Measurements from ENCODE around the gene MORN5. TPM values are rescaled to one million over a fixed set of nuclear protein-coding genes. Genes with fewer than 3 reads are reported as not detected.

Gene MORN5
- total and polyA plus RNA-seq, 2 experiments from 2014 or later = not detected

- H4K20me1 ChIP-seq (ENCODE audit: insufficient read depth) = no peaks in the 10 kb centered on the region
- no peaks in the 10 kb centered on the region for H3K36me3 ChIP-seq (ENCODE audit: low read depth)
- no peaks in the 10 kb centered on the region for H3K27me3 ChIP-seq (replicated peaks; ENCODE audit: insufficient read depth)
- H3K4me2 ChIP-seq (ENCODE audit: unreplicated experiment) = no peak overlapping the region
- DNase-seq = no peak
- TF ChIP-seq EZH2phosphoT487 (IDR thresholded peaks at IDR 0.05; ENCODE audit: insufficient read depth, low read depth) = no peak
- no peak for TF ChIP-seq EZH2 (IDR thresholded peaks at IDR 0.05; ENCODE audit: insufficient read depth, poor library complexity, severe bottlenecking)
- no peak overlapping the region for H3K27ac ChIP-seq
- H3K9me3 ChIP-seq (ENCODE audit: low read depth) = no peaks in the 10 kb centered on the region
- no peak overlapping the region for H3K4me3 ChIP-seq
- WGBS, 2 experiments (ENCODE audit: low coverage in 1 of 2, low lambda C conversion rate in 2 of 2, missing lambda C conversion rate in 2 of 2) = 75 to 78% methylated on average over 10 of the region's 10 CpGs
- no peaks in the 10 kb centered on the region for H3K79me2 ChIP-seq (ENCODE audit: insufficient read depth)
- H3K4me1 ChIP-seq (ENCODE audit: insufficient read depth) = peaks cover 11% of the 10 kb centered on the region
- H3K9ac ChIP-seq = no peak overlapping the region
- H3K9me2 ChIP-seq (ENCODE audit: insufficient read depth) = no peaks in the 10 kb centered on the region
- in situ Hi-C loops (cut with MboI) = loop anchor here (5.0 to 10.0 kb wide), 3 partner anchors 233 to 703 kb away; partner anchors contain the start of gene PDCL
- H2AFZ ChIP-seq = no peak overlapping the region
- H3F3A ChIP-seq (ENCODE audit: insufficient read depth) = no peaks in the 10 kb centered on the region
Observed at GRCh38 chr9:122121391-122121790, 38.3 kb upstream of the MORN5 start.

- Histone ChIP-seq H3K9ac (no peak overlapping the region), H2AFZ (no peak overlapping the region), H3K4me1 (ENCODE audit: insufficient read depth) (peaks cover 12% of the 10 kb centered on the region), H3F3A (ENCODE audit: insufficient read depth) (no peaks in the 10 kb centered on the region), H3K4me3 (no peak overlapping the region), H3K27ac (no peak overlapping the region), H4K20me1 (ENCODE audit: insufficient read depth) (no peaks in the 10 kb centered on the region), H3K27me3 (replicated peaks; ENCODE audit: insufficient read depth) (no peaks in the 10 kb centered on the region), H3K36me3 (ENCODE audit: low read depth) (no peaks in the 10 kb centered on the region), H3K79me2 (ENCODE audit: insufficient read depth) (no peaks in the 10 kb centered on the region), H3K9me2 (ENCODE audit: insufficient read depth) (no peaks in the 10 kb centered on the region), H3K4me2 (ENCODE audit: unreplicated experiment) (no peak overlapping the region), H3K9me3 (ENCODE audit: low read depth) (no peaks in the 10 kb centered on the region)
- WGBS, 2 experiments (ENCODE audit: low coverage in 1 of 2, low lambda C conversion rate in 2 of 2, missing lambda C conversion rate in 2 of 2) = 62 to 80% methylated on average over 6 of the region's 6 CpGs
- DNase-seq = no peak
- no peak for TF ChIP-seq EZH2phosphoT487 (IDR thresholded peaks at IDR 0.05; ENCODE audit: insufficient read depth, low read depth)
- in situ Hi-C loops (cut with MboI) = loop anchor here (5.0 to 10.0 kb wide), 3 partner anchors 233 to 703 kb away; partner anchors contain the start of gene PDCL
Observed at GRCh38 chr9:122121931-122122330, 37.8 kb upstream of the MORN5 start.

- H2AFZ ChIP-seq = no peak overlapping the region
- WGBS, 2 experiments (ENCODE audit: low coverage in 1 of 2, low lambda C conversion rate in 2 of 2, missing lambda C conversion rate in 2 of 2) = 50 to 62% methylated on average over 6 of the region's 6 CpGs
Observed at GRCh38 chr9:122122468-122122867, 37.2 kb upstream of the MORN5 start.

GRCh38 chr9:122122903-122123632 lies 36.6 kb upstream of the MORN5 start:
- H3K4me2 ChIP-seq (ENCODE audit: unreplicated experiment) = no peak overlapping the region
- no peak for TF ChIP-seq EZH2 (IDR thresholded peaks at IDR 0.05; ENCODE audit: insufficient read depth, poor library complexity, severe bottlenecking)
- TF ChIP-seq EZH2phosphoT487 (IDR thresholded peaks at IDR 0.05; ENCODE audit: insufficient read depth, low read depth) = no peak
- peak; percentile 78 for DNase-seq
- H3K9ac ChIP-seq = no peak overlapping the region
- no peaks in the 10 kb centered on the region for H3F3A ChIP-seq (ENCODE audit: insufficient read depth)
- in situ Hi-C loops (cut with MboI) = loop anchor here (5.0 to 10.0 kb wide), 3 partner anchors 232 to 702 kb away; partner anchors contain the start of gene PDCL
- H4K20me1 ChIP-seq (ENCODE audit: insufficient read depth) = no peaks in the 10 kb centered on the region
- H3K4me3 ChIP-seq = no peak overlapping the region
- no peaks in the 10 kb centered on the region for H3K27me3 ChIP-seq (replicated peaks; ENCODE audit: insufficient read depth)
- H3K79me2 ChIP-seq (ENCODE audit: insufficient read depth) = no peaks in the 10 kb centered on the region
- no peaks in the 10 kb centered on the region for H3K36me3 ChIP-seq (ENCODE audit: low read depth)
- no peaks in the 10 kb centered on the region for H3K9me2 ChIP-seq (ENCODE audit: insufficient read depth)
- no peaks in the 10 kb centered on the region for H3K9me3 ChIP-seq (ENCODE audit: low read depth)
- no peak overlapping the region for H2AFZ ChIP-seq
- WGBS, 2 experiments (ENCODE audit: low coverage in 1 of 2, low lambda C conversion rate in 2 of 2, missing lambda C conversion rate in 2 of 2) = 3 to 5% methylated on average over 13 of the region's 13 CpGs
- H3K27ac ChIP-seq = no peak overlapping the region
- peaks cover 12% of the 10 kb centered on the region for H3K4me1 ChIP-seq (ENCODE audit: insufficient read depth)

More at GRCh38 chr9:122122468-122122867, 37.2 kb upstream of the MORN5 start:
- Histone ChIP-seq H3K4me2 (ENCODE audit: unreplicated experiment) (no peak overlapping the region), H3K27ac (no peak overlapping the region), H3K4me1 (ENCODE audit: insufficient read depth) (peaks cover 12% of the 10 kb centered on the region), H3K4me3 (no peak overlapping the region), H3K9me3 (ENCODE audit: low read depth) (no peaks in the 10 kb centered on the region), H3K79me2 (ENCODE audit: insufficient read depth) (no peaks in the 10 kb centered on the region), H3K9me2 (ENCODE audit: insufficient read depth) (no peaks in the 10 kb centered on the region), H3K36me3 (ENCODE audit: low read depth) (no peaks in the 10 kb centered on the region), H3K9ac (no peak overlapping the region), H4K20me1 (ENCODE audit: insufficient read depth) (no peaks in the 10 kb centered on the region), H3K27me3 (replicated peaks; ENCODE audit: insufficient read depth) (no peaks in the 10 kb centered on the region), H3F3A (ENCODE audit: insufficient read depth) (no peaks in the 10 kb centered on the region)
- in situ Hi-C loops (cut with MboI) = loop anchor here (5.0 to 10.0 kb wide), 3 partner anchors 232 to 702 kb away; partner anchors contain the start of gene PDCL
- no peak for DNase-seq
- TF ChIP-seq EZH2phosphoT487 (IDR thresholded peaks at IDR 0.05; ENCODE audit: insufficient read depth, low read depth) (no peak), EZH2 (IDR thresholded peaks at IDR 0.05; ENCODE audit: insufficient read depth, poor library complexity, severe bottlenecking) (no peak)

All from GM23248 (cell line).